H1 (cell line): ENCODE results near the gene TAF8. TPM values are rescaled to one million over a fixed set of nuclear protein-coding genes. Genes with fewer than 3 reads are reported as not detected.

Experiments
- CTCF ChIA-PET: fragments of 300-600 bp; sonication (Branson Sonifier 250); formaldehyde crosslinking; loops from one replicate; lab custom pipeline; 2021; ENCODE audit not compliant: partially characterized antibody; lab: Charles Lee
- POLR2A ChIA-PET: fragments of 300-600 bp; sonication (Branson Sonifier 250); formaldehyde crosslinking; loops from one replicate; lab custom pipeline; 2021; ENCODE audit warnings: inconsistent platforms; ENCODE audit not compliant: partially characterized antibody; lab: Charles Lee
- DNase-seq, 2 experiments: peaks; one replicate each; pipeline versions ENCODE4 v3.0.0 to v3.0.0-alpha.2; 2010 to 2022; ENCODE audit warnings: low spot score in 2 of 2, low read depth in 1 of 2, mixed read lengths in 1 of 2
- FAIRE-seq: peaks from 2 replicates; lab custom pipeline; 2011; peaks lifted over from hg19 to GRCh38; lab: Jason Lieb, UNC
- H2AFZ ChIP-seq: 2 replicates; pipeline ENCODE4 v1.8.1; 2012; ENCODE audit warnings: low read length, inconsistent platforms
- H2AK5ac ChIP-seq: 2 replicates; pipeline ENCODE4 v1.6.1; 2013; ENCODE audit warnings: low read depth, low read length
- H2BK120ac ChIP-seq: replicated peaks from 2 replicates; pipeline ENCODE3; 2013; ENCODE audit warnings: low read depth, low read length, inconsistent platforms
- H2BK12ac ChIP-seq: 2 replicates; pipeline ENCODE4 v1.6.1; 2013; ENCODE audit warnings: low read depth, low read length
- H2BK15ac ChIP-seq: 2 replicates; pipeline ENCODE4 v1.6.1; 2013; ENCODE audit warnings: low read length
- H2BK20ac ChIP-seq: 2 replicates; pipeline ENCODE4 v1.6.1; 2013; ENCODE audit warnings: low read length
- H2BK5ac ChIP-seq: 2 replicates; pipeline ENCODE4 v1.6.1; 2013; ENCODE audit warnings: low read depth, low read length
- H3K14ac ChIP-seq: 2 replicates; pipeline ENCODE4 v1.6.1; 2013; ENCODE audit warnings: inconsistent platforms; ENCODE audit not compliant: insufficient read length
- H3K18ac ChIP-seq: 2 replicates; pipeline ENCODE4 v1.6.1; 2013; ENCODE audit warnings: low read length; ENCODE audit errors: extremely low read depth
- H3K23ac ChIP-seq: 2 replicates; pipeline ENCODE4 v1.6.1; 2013; ENCODE audit warnings: inconsistent platforms; ENCODE audit not compliant: insufficient read length
- H3K23me2 ChIP-seq: 2 replicates; pipeline ENCODE4 v1.6.1; 2013; ENCODE audit warnings: low read depth, low read length
- H3K27ac ChIP-seq: 2 replicates; pipeline ENCODE4 v1.6.1; 2011; ENCODE audit warnings: low read depth, low read length, inconsistent platforms
- H3K27me3 ChIP-seq, 4 experiments: replicated peaks in 1 of 4; 1 replicate in 1 of 4; 2 replicates in 3 of 4; pipeline versions ENCODE4 v1.6.1 to v1.8.1; 2011 to 2013; ENCODE audit warnings: low read length in 3 of 4, mild to moderate bottlenecking in 3 of 4, inconsistent platforms in 2 of 4, mixed read lengths in 2 of 4, moderate library complexity in 1 of 4; ENCODE audit not compliant: control insufficient read depth in 3 of 4, insufficient read depth in 3 of 4; ENCODE audit errors: extremely low read depth in 1 of 4
- H3K36me3 ChIP-seq, 4 experiments: 2 replicates each; pipeline versions ENCODE4 v1.6.1 to v1.8.1; 2011 to 2013; ENCODE audit warnings: mild to moderate bottlenecking in 4 of 4, low read length in 3 of 4, moderate library complexity in 2 of 4, control low read depth in 1 of 4, inconsistent platforms in 1 of 4; ENCODE audit not compliant: insufficient read depth in 4 of 4, control insufficient read depth in 2 of 4
- H3K4ac ChIP-seq: replicated peaks from 2 replicates; pipeline ENCODE3; 2013; ENCODE audit warnings: low read length, low read depth, mixed read lengths, inconsistent platforms; ENCODE audit not compliant: insufficient read length
- H3K4me1 ChIP-seq, 4 experiments: replicated peaks in 1 of 4; 1 replicate in 1 of 4; 2 replicates in 3 of 4; pipeline versions ENCODE4 v1.6.1 to v1.8.1; 2011 to 2013; ENCODE audit warnings: low read length in 3 of 4, inconsistent platforms in 2 of 4, mixed read lengths in 1 of 4; ENCODE audit not compliant: insufficient read depth in 4 of 4, control insufficient read depth in 3 of 4
- H3K4me2 ChIP-seq, 2 experiments: 2 replicates each; pipeline versions ENCODE4 v1.6.1 to v1.8.1; 2011 to 2013; ENCODE audit warnings: low read depth in 2 of 2, low read length in 2 of 2, control low read depth in 1 of 2, inconsistent platforms in 1 of 2, mild to moderate bottlenecking in 1 of 2; ENCODE audit not compliant: insufficient read depth in 1 of 2
- H3K4me3 ChIP-seq, 4 experiments: fragments of 200-600, 300-600 bp in 1 of 4; sonication (generic), shearing (Covaris generic), sonication (Bioruptor Twin) in 1 of 4; 2 replicates each; pipeline versions ENCODE4 v1.5.1 to v1.8.1; 2011 to 2016; ENCODE audit warnings: low read length in 4 of 4, low read depth in 3 of 4, control low read depth in 2 of 4, inconsistent platforms in 2 of 4, mild to moderate bottlenecking in 2 of 4, mixed read lengths in 1 of 4, moderate library complexity in 1 of 4; ENCODE audit not compliant: insufficient read depth in 2 of 4; ENCODE audit errors: extremely low read depth in 1 of 4
- H3K56ac ChIP-seq: replicated peaks from 2 replicates; pipeline ENCODE3; 2013; ENCODE audit warnings: low read depth, mild to moderate bottlenecking, mixed read lengths, low read length, inconsistent platforms; ENCODE audit not compliant: insufficient read length
- H3K79me1 ChIP-seq: 2 replicates; pipeline ENCODE4 v1.6.1; 2013; ENCODE audit warnings: low read depth, low read length, control low read depth
- H3K79me2 ChIP-seq, 2 experiments: 2 replicates each; pipeline versions ENCODE4 v1.6.1 to v1.8.1; 2012 to 2013; ENCODE audit warnings: low read length in 2 of 2, mild to moderate bottlenecking in 2 of 2, inconsistent platforms in 1 of 2; ENCODE audit not compliant: insufficient read depth in 2 of 2, control insufficient read depth in 1 of 2
- H3K9ac ChIP-seq, 4 experiments: replicated peaks in 1 of 4; 1 replicate in 1 of 4; 2 replicates in 3 of 4; pipeline versions ENCODE4 v1.6.1 to v1.8.1; 2011 to 2013; ENCODE audit warnings: low read depth in 3 of 4, low read length in 3 of 4, control low read depth in 2 of 4, mild to moderate bottlenecking in 2 of 4, moderate library complexity in 2 of 4, inconsistent platforms in 1 of 4; ENCODE audit errors: extremely low read depth in 1 of 4
- H3K9me3 ChIP-seq, 2 experiments: 2 replicates each; pipeline versions ENCODE4 v1.6.1 to v1.8.1; 2012 to 2013; ENCODE audit warnings: mild to moderate bottlenecking in 2 of 2, moderate library complexity in 2 of 2, control low read depth in 1 of 2, inconsistent platforms in 1 of 2, low read depth in 1 of 2, low read length in 1 of 2, mixed read lengths in 1 of 2; ENCODE audit not compliant: insufficient read depth in 2 of 2
- H4K20me1 ChIP-seq, 2 experiments: replicated peaks in 1 of 2; 2 replicates each; pipeline versions ENCODE3 to v1.8.1; 2011 to 2013; ENCODE audit warnings: inconsistent platforms in 2 of 2, low read length in 2 of 2, mild to moderate bottlenecking in 1 of 2; ENCODE audit not compliant: insufficient read depth in 2 of 2, control insufficient read depth in 1 of 2
- H4K5ac ChIP-seq: 2 replicates; pipeline ENCODE4 v1.6.1; 2013; ENCODE audit warnings: low read length, low read depth, mixed read lengths, inconsistent platforms; ENCODE audit not compliant: insufficient read length
- H4K8ac ChIP-seq: 2 replicates; pipeline ENCODE4 v1.8.0; 2013; ENCODE audit warnings: mild to moderate bottlenecking, moderate library complexity, low read length, inconsistent platforms; ENCODE audit not compliant: insufficient read depth; ENCODE audit errors: extremely low read depth
- H4K91ac ChIP-seq: replicated peaks from 2 replicates; pipeline ENCODE3; 2013; ENCODE audit warnings: low read length, mixed read lengths, inconsistent platforms; ENCODE audit not compliant: insufficient read length
- HDAC2 ChIP-seq, 2 experiments: fragments of 300-600 bp in 1 of 2; sonication (generic) in 1 of 2; IDR thresholded peaks; 2 replicates each; pipeline ENCODE4 v1.6.1; 2011 to 2012; ENCODE audit warnings: low read depth in 2 of 2, low read length in 2 of 2, mild to moderate bottlenecking in 2 of 2, moderate library complexity in 2 of 2, borderline replicate concordance in 1 of 2, inconsistent platforms in 1 of 2
- WGBS, 2 experiments: shearing (Covaris generic) in 1 of 2; methylation state at CpG; one replicate each; pipeline versions ENCODE4 v1.1.6 to v1.1.7; 2013 to 2015; ENCODE audit warnings: low lambda C conversion rate in 2 of 2, mixed read lengths in 2 of 2, inconsistent platforms in 1 of 2, low coverage in 1 of 2, missing lambda C conversion rate in 1 of 2; ENCODE audit not compliant: insufficient replicate concordance in 2 of 2, insufficient coverage in 1 of 2, insufficient read length in 1 of 2; ENCODE audit errors: extremely low coverage in 1 of 2, missing lambda C conversion rate in 1 of 2; 5-methylcytosine and 5-hydroxymethylcytosine counted together
- polyA plus RNA-seq, 7 experiments: library from polyadenylated mRNA; depleted of rRNA in 3 of 7; stranded (reverse) in 5 of 7; unstranded in 2 of 7; fragments of >200 nt in 5 of 7; fragments of 200-250 nt in 2 of 7; gene quantifications; 1 replicate in 5 of 7; 2 replicates in 1 of 7; 4 replicates in 1 of 7; pipeline versions ENCODE4 v1.2.1 to v1.2.3, GENCODE V29; 2011 to 2013; ENCODE audit warnings: missing spikeins in 2 of 7, mixed read lengths in 2 of 7
- total RNA-seq: library from RNA; stranded (reverse); fragmentation: NEBNext Ultra II Directional; extraction: Animal tissue kit (Norgen Biotek cat#: 25700); gene quantifications from 2 replicates; pipeline ENCODE4 v1.2.1, GENCODE V29; 2021

The TAF8 gene
- total and polyA plus RNA-seq, 2 of the 8 experiments (the other 6 are each of a cell fraction or from before 2014, with no cell fraction given) = 32.2 to 34.0 TPM

DNA sequence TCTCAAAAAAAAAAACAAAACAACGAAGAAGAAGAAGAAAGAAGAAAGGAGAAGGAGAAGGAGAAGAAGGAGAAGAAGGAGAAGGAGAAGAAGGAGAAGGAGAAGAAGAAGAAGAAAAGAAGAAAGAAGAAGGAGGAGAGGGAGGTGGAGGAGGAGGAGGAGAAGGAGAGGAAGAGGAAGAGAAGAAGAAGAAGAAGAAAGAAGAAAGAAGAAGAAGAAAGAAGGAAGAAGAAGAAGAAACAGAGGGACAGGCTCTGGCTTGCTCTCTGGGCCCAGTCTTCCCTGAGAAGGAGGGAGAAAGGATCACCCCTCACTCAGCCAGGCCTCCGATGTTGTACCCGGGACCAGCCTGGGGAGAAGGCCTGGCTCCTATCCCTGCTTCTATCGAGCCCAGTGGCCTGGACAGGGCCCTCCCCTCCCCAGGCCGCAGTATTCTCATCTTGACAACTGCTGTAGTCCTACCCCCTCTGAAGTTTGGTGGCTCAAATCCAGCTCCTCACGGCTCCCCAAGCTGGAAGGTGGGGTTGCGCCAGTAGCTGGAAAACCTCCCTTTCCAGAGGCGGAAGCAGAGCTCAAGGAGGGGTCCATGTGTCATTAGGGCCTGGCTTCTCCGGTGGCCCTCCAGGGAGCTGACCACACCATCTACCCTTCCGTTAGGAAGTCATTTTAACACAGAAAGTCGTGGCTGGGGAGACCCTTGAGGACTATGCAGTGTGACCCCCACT lies 73.2 kb downstream of the TAF8 start:
- Histone ChIP-seq H3K56ac (no peak overlapping the region), H3K36me3 (peaks cover 18 to 51% (median 25%) of the 10 kb centered on the region in 4 experiments), H3K23ac (no peak overlapping the region), H3K79me1 (peaks cover 18% of the 10 kb centered on the region), H2BK120ac (no peak overlapping the region), H3K9ac (no peak overlapping the region), H3K79me2 (peaks cover 0 to 7% of the 10 kb centered on the region in 2 experiments; a peak in 1 of 4 replicates), H3K27me3 (no peaks in the 10 kb centered on the region), H3K18ac (no peak overlapping the region), H3K4me3 (no peak overlapping the region), H3K4me1 (no peaks in the 10 kb centered on the region; a peak in 1 of 7 replicates), H3K14ac (no peak overlapping the region), H4K5ac (no peak overlapping the region), H2BK5ac (peak overlapping the region; percentile 24; the same call in 1 of the 2 replicates), H3K23me2 (no peaks in the 10 kb centered on the region; the same call in 1 of the 2 replicates), H2BK15ac (no peak overlapping the region), H2AFZ (no peak overlapping the region), H4K20me1 (peaks cover 2 to 19% of the 10 kb centered on the region in 2 experiments), H2BK12ac (no peak overlapping the region), H2AK5ac (no peak overlapping the region), H4K91ac (no peak overlapping the region), H3K9me3 (no peaks in the 10 kb centered on the region), H3K4me2 (no peak overlapping the region), H3K27ac (no peak overlapping the region), H4K8ac (no peak overlapping the region), H3K4ac (no peak overlapping the region), H2BK20ac (no peak overlapping the region)
- TF ChIP-seq HDAC2 (IDR thresholded peaks at IDR 0.05; ENCODE audit: borderline replicate concordance in 1 of 2, low read depth in 2 of 2, low read length in 2 of 2) = no peak
- CTCF ChIA-PET = interaction anchor here (0.7 to 2.6 kb wide), 10 partner anchors 12 to 43 kb away, joined by 3 to 9 read pairs (median 4); no protein-coding TSS in a partner anchor
- DNase-seq (no peak), FAIRE-seq (no peak)
- WGBS, 2 experiments = 88% methylated on average over 11 of the region's 11 CpGs; no CpG with 5 or more reads in 1 of the 2 experiments
- POLR2A ChIA-PET = interaction anchor here (0.9 to 4.9 kb wide), 9 partner anchors 9 to 80 kb away, joined by 3 to 22 read pairs (median 7); partner anchors contain the start of gene C6orf132
